Measurements from ENCODE around the gene RNASE11.
A peak's percentile ranks its signal among the peaks of the same experiment; 100 is the strongest.

RNASE11 gene

GRCh38 chr14:20587489-20588154, at the start of gene RNASE11:
Gene RNASE11, minus strand, starts transcription at chr14:20588001.
- Histone ChIP-seq H3K36me3 (ENCODE audit: insufficient read depth, low read length) (no peaks in the 10 kb centered on the region), H3K27ac (no peak within 1 kb of the TSS), H3K9me3 (ENCODE audit: low read depth, low read length) (no peaks in the 10 kb centered on the region), H3K9ac (ENCODE audit: insufficient read length) (no peak within 1 kb of the TSS), H3K4me3 (no peak within 1 kb of the TSS)
- no peak for DNase-seq (ENCODE audit: low read depth, low spot score)
- TF ChIP-seq EZH2 (IDR thresholded peaks at IDR 0.05) (no peak), POLR2AphosphoS5 (IDR thresholded peaks at IDR 0.05; ENCODE audit: borderline replicate concordance, low read depth, low read length) (no peak), FOXP2 (optimal IDR thresholded peaks at IDR 0.05; ENCODE audit: control extremely low read depth, extremely low read length, insufficient read depth) (no peak)

GRCh38 chr14:20632831-20633691, 45.3 kb upstream of the RNASE11 start:
- H3K9me3 ChIP-seq (ENCODE audit: low read depth, low read length): no peaks in the 10 kb centered on the region
- no peaks in the 10 kb centered on the region for H3K36me3 ChIP-seq (ENCODE audit: insufficient read depth, low read length)
- TF ChIP-seq POLR2AphosphoS5 (IDR thresholded peaks at IDR 0.05; ENCODE audit: borderline replicate concordance, low read depth, low read length) (no peak), EZH2 (IDR thresholded peaks at IDR 0.05) (no peak), FOXP2 (optimal IDR thresholded peaks at IDR 0.05; ENCODE audit: control extremely low read depth, extremely low read length, insufficient read depth) (no peak)
- H3K9ac ChIP-seq (ENCODE audit: insufficient read length): peak overlapping the region; percentile 63
- no peak for DNase-seq (ENCODE audit: low read depth, low spot score)
- peak overlapping the region; percentile 92 for H3K4me3 ChIP-seq
- no peak overlapping the region for H3K27ac ChIP-seq

GRCh38 chr14:20632448-20632830, 44.6 kb upstream of the RNASE11 start:
- Histone ChIP-seq H3K4me3 (peak overlapping the region; percentile 92), H3K27ac (no peak overlapping the region), H3K9me3 (ENCODE audit: low read depth, low read length) (no peaks in the 10 kb centered on the region), H3K9ac (ENCODE audit: insufficient read length) (peak overlapping the region; percentile 63), H3K36me3 (ENCODE audit: insufficient read depth, low read length) (no peaks in the 10 kb centered on the region)
- no peak for DNase-seq (ENCODE audit: low read depth, low spot score)
- TF ChIP-seq EZH2 (IDR thresholded peaks at IDR 0.05) (no peak), FOXP2 (optimal IDR thresholded peaks at IDR 0.05; ENCODE audit: control extremely low read depth, extremely low read length, insufficient read depth) (no peak), POLR2AphosphoS5 (IDR thresholded peaks at IDR 0.05; ENCODE audit: borderline replicate concordance, low read depth, low read length) (no peak)

- Histone ChIP-seq H3K9me3 (ENCODE audit: low read depth, low read length) (no peaks in the 10 kb centered on the region), H3K4me3 (peak overlapping the region; percentile 92), H3K36me3 (ENCODE audit: insufficient read depth, low read length) (no peaks in the 10 kb centered on the region), H3K9ac (ENCODE audit: insufficient read length) (peak overlapping the region; percentile 58), H3K27ac (no peak overlapping the region)
- TF ChIP-seq EZH2 (IDR thresholded peaks at IDR 0.05): no peak
- DNase-seq (ENCODE audit: low read depth, low spot score): no peak
Measured at GRCh38 chr14:20631880-20632389, 44.1 kb upstream of the RNASE11 start.

GRCh38 chr14:20631023-20631879, 43.5 kb upstream of the RNASE11 start:
- Histone ChIP-seq H3K9me3 (ENCODE audit: low read depth, low read length) (no peaks in the 10 kb centered on the region), H3K27ac (peak overlapping the region; percentile 49; the same call in 1 of the 2 replicates), H3K36me3 (ENCODE audit: insufficient read depth, low read length) (no peaks in the 10 kb centered on the region), H3K9ac (ENCODE audit: insufficient read length) (peak overlapping the region; percentile 58), H3K4me3 (peak overlapping the region; percentile 92)
- no peak for DNase-seq (ENCODE audit: low read depth, low spot score)
- no peak for TF ChIP-seq FOXP2 (optimal IDR thresholded peaks at IDR 0.05; ENCODE audit: control extremely low read depth, extremely low read length, insufficient read depth)
- TF ChIP-seq POLR2AphosphoS5 (IDR thresholded peaks at IDR 0.05; ENCODE audit: borderline replicate concordance, low read depth, low read length): no peak
- no peak for TF ChIP-seq EZH2 (IDR thresholded peaks at IDR 0.05)

GRCh38 chr14:20630340-20631022, 42.7 kb upstream of the RNASE11 start:
- H3K9me3 ChIP-seq (ENCODE audit: low read depth, low read length): no peaks in the 10 kb centered on the region
- H3K36me3 ChIP-seq (ENCODE audit: insufficient read depth, low read length): no peaks in the 10 kb centered on the region
- peak overlapping the region; percentile 52 for H3K9ac ChIP-seq (ENCODE audit: insufficient read length)
- peak overlapping the region; percentile 92 for H3K4me3 ChIP-seq
- no peak for TF ChIP-seq FOXP2 (optimal IDR thresholded peaks at IDR 0.05; ENCODE audit: control extremely low read depth, extremely low read length, insufficient read depth)
- TF ChIP-seq POLR2AphosphoS5 (IDR thresholded peaks at IDR 0.05; ENCODE audit: borderline replicate concordance, low read depth, low read length): no peak
- no peak for TF ChIP-seq EZH2 (IDR thresholded peaks at IDR 0.05)
- peak overlapping the region; percentile 49; the same call in 1 of the 2 replicates for H3K27ac ChIP-seq
- DNase-seq (ENCODE audit: low read depth, low spot score): no peak

- peak overlapping the region; percentile 4; the same call in 1 of the 2 replicates for H3K4me3 ChIP-seq
- no peaks in the 10 kb centered on the region for H3K9me3 ChIP-seq (ENCODE audit: low read depth, low read length)
- H3K9ac ChIP-seq (ENCODE audit: insufficient read length): no peak overlapping the region
- TF ChIP-seq POLR2AphosphoS5 (IDR thresholded peaks at IDR 0.05; ENCODE audit: borderline replicate concordance, low read depth, low read length): no peak
- TF ChIP-seq FOXP2 (optimal IDR thresholded peaks at IDR 0.05; ENCODE audit: control extremely low read depth, extremely low read length, insufficient read depth): no peak
- DNase-seq (ENCODE audit: low read depth, low spot score): no peak
- H3K27ac ChIP-seq: no peak overlapping the region
- no peaks in the 10 kb centered on the region for H3K36me3 ChIP-seq (ENCODE audit: insufficient read depth, low read length)
Measured at GRCh38 chr14:20628063-20628854, 40.5 kb upstream of the RNASE11 start.
